ENCODE measurements around the gene SNX27.
"Not testable (repeated sequence)": the region's sequence is repeated elsewhere in the genome, so short reads cannot be mapped to it uniquely, and the experiment has no call there.

The SNX27 gene

GRCh38 chr1:151604291-151604690 lies 7.6 kb upstream of the SNX27 start:
- no peak for DNase-seq (ENCODE audit: low read depth)

GRCh38 chr1:151606384-151606783 lies 5.5 kb upstream of the SNX27 start:
- DNase-seq (ENCODE audit: low read depth), result no peak

GRCh38 chr1:151606857-151607256 lies 5.0 kb upstream of the SNX27 start:
- no peak for DNase-seq (ENCODE audit: low read depth)

- DNase-seq (ENCODE audit: low read depth), result no peak
Measured at GRCh38 chr1:151610142-151610541, 1.7 kb upstream of the SNX27 start.

- peak; percentile 62 for DNase-seq (ENCODE audit: low read depth)
Measured at GRCh38 chr1:151611288-151611790, 511 bp upstream of the SNX27 start.

GRCh38 chr1:151612501-151613281 lies 841 bp downstream of the SNX27 start:
- peak; percentile 43 for DNase-seq (ENCODE audit: low read depth)

GRCh38 chr1:151613282-151613780 lies 1.5 kb downstream of the SNX27 start:
- DNase-seq (ENCODE audit: low read depth), result no peak

- no peak for DNase-seq (ENCODE audit: low read depth)
Measured at GRCh38 chr1:151615711-151616504, 4.1 kb downstream of the SNX27 start.

GRCh38 chr1:151616505-151616849 lies 4.6 kb downstream of the SNX27 start:
- DNase-seq (ENCODE audit: low read depth), result peak; percentile 46

GRCh38 chr1:151618003-151618402 lies 6.2 kb downstream of the SNX27 start:
- DNase-seq (ENCODE audit: low read depth), result no peak

- no peak for DNase-seq (ENCODE audit: low read depth)
Measured at GRCh38 chr1:151618470-151618869, 6.6 kb downstream of the SNX27 start.

GRCh38 chr1:151618996-151619395 lies 7.1 kb downstream of the SNX27 start:
- not testable (repeated sequence) for DNase-seq (ENCODE audit: low read depth)

GRCh38 chr1:151619489-151620093 lies 7.7 kb downstream of the SNX27 start:
- peak; percentile 60 for DNase-seq (ENCODE audit: low read depth)

GRCh38 chr1:151620286-151620685 lies 8.4 kb downstream of the SNX27 start:
- DNase-seq (ENCODE audit: low read depth), result no peak

GRCh38 chr1:151621351-151621750 lies 9.5 kb downstream of the SNX27 start:
- DNase-seq (ENCODE audit: low read depth), result no peak

GRCh38 chr1:151624783-151625182 lies 12.9 kb downstream of the SNX27 start:
- no peak for DNase-seq (ENCODE audit: low read depth)

- no peak for DNase-seq (ENCODE audit: low read depth)
Measured at GRCh38 chr1:151626740-151627334, 15.0 kb downstream of the SNX27 start.

- no peak for DNase-seq (ENCODE audit: low read depth)
Measured at GRCh38 chr1:151629278-151629677, 17.4 kb downstream of the SNX27 start.

- peak; percentile 46 for DNase-seq (ENCODE audit: low read depth)
Measured at GRCh38 chr1:151635479-151636072, 23.7 kb downstream of the SNX27 start.

GRCh38 chr1:151638074-151638775 lies 26.4 kb downstream of the SNX27 start:
- DNase-seq (ENCODE audit: low read depth), result no peak

GRCh38 chr1:151638812-151639211 lies 27.0 kb downstream of the SNX27 start:
- no peak for DNase-seq (ENCODE audit: low read depth)
